Activated CD4-positive, alpha-beta T cell treated with anti-CD3 and anti-CD28 coated beads, Interleukin-2, amount 50 U/mL, for 4 hours (primary cell): ENCODE data around the gene PAXIP1.
"Not testable (repeated sequence)": the region's sequence is repeated elsewhere in the genome, so short reads cannot be mapped to it uniquely, and the experiment has no call there.

Source experiments
- DNase-seq, 2 experiments: peaks; one replicate each; pipeline ENCODE4 v3.0.0-alpha.2; 2020

The PAXIP1 gene

DNA sequence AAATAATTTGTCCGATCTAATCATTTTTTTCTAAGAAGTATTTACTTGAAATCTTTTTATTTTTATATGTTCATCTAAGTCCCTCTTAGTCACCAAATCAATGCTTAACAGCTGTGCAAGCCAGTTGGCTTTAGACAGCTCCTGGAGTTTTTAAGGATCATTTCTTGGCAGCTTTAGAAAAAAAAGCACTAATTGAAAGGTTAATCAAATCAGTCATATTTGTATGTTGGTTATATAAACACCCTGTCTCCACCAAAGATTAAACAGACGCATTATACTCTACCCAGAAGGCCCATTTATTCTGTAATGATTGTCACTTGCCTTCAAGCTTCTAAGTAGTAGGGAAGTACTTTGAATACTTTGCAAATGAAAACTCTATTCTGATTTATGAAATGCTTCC, 60.2 kb downstream of the PAXIP1 start:
- DNase-seq: no peak

- no peak for DNase-seq
Measured at GRCh38 chr7:154937837-154938236, 65.1 kb downstream of the PAXIP1 start.

DNA sequence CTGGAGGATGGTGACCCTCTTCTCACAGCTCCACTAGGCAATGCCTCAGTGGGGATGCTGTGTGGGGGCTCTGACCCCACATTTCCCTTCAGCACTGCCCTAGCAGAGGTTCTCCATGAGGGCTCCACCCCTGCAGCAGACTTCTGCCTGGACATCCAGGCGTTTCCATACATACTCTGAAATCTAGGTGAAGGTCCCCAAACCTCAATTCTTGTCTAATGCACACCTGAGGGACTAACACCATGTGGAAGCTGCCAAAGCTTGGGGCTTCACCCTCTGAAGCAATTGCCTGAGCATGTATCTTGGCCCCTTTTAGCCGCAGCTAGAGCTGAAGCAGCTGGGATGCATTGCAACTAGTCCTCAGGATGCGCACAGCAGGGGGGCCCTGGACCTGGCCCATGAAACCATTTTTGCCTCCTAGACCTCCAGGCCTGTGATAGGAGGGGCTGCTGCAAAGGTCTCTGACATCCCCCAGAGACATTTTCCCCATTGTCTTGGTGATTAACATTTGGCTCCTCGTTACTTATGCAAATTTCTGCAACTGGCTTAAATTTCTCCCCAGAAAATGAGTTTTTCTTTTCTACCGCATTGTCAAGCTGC, 68.5 kb downstream of the PAXIP1 start:
- not testable (repeated sequence) for DNase-seq

DNA sequence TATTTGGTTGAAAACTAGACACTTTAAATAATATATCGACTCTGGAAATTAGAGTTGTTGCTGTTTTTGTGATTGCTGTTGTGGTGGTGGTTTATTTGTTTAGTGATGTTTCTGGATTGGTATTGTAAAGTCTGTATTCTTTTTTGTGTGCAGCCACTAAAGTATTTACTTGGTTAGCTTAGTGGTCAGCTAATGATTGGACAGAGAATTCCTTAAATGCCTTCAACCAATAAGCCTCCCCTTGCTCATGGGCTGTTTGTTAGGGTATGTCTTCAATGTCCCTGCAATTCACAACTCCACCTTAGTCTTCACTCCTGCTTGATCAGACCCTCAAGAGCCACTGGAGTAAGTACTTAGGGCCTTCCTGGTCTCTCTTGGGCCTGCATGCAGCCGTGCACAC, 71.0 kb downstream of the PAXIP1 start:
- DNase-seq: no peak

- no peak for DNase-seq
Measured at GRCh38 chr7:154929006-154929726, 73.8 kb downstream of the PAXIP1 start.

DNA sequence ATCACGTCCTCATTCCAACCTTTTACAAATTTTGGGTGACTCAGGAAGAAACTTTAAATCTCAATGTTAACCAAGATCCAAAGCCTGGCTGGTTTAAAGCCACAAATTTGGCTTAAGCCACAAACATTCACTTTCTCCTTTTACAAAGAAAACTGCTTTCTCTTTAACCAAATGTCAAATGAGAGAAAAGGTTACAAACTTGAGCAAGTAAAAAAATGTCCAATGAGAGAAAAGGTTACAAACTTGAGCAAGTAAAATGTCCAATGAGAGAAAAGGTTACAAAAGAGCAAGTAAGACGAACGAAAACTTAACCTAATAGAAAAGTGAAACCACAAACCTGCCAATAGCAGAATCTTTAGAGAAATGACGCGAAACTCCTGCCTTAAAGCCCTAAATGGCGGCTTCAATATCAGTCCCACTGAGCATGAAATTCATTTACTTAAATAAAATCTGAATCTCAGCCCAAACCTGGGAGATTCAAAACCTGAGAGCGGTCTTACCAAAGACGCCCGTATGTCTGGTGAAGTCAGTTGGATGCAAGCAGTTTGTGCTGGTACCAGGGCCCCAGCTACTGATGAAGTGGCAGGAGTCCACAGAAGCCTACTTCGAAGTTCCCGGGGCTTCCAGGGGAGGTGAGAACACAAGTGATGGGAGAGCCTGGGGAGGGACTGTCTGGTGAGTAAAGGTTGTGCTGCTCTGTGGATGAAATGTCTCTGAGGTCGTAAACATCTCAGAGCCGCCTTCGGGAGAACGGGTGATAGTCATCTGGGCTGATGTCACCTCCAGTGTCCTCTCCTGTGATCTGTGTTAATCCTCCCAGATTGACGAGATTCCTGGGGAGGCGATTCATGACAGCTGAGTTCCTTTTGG, 74.6 kb downstream of the PAXIP1 start:
- DNase-seq: peak; percentile 9 to 16

DNA sequence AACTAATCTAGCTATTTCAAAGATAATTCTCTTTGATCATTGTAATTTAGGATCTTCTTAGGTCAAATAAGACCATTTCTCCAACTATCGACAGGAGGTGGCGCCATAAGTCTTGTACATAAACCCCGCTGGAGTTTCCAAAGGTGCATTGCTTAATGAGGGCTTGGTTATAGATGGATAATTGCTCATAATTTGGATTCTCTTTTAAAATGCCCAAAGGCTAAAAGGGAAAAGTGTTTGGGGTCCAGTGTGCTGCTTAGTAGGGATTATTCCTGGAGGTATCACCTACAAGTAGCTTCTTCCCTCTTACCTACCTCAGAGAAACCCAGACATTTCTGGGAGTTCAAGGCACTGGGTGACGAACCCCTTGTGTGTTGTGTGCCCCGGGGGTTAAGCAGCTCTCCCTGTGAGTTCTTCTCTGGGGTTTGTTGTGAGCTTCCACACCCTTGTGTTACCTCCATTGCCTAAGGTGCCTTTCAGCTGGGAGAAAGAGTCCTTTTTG, 75.2 kb downstream of the PAXIP1 start:
- DNase-seq: peak; percentile 77 to 80

DNA sequence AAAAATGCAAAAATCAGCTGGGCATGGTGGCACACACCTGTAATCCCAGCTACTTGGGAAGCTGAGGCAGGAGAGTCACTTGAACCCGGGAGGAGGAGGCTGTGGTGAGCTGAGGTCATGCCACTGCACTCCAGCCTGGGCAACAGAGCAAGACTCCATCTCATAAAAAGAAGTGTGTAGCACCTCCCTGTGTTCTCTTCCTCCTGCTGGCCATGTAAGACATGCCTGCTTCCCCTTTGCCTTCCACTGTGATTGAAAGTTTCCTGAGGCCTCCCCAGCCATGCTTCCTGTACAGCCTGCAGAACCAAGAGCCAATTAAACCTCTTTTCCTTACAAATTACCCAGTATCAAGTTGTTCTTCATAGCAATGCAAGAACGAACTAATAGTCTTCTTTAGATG, 80.5 kb downstream of the PAXIP1 start:
- not testable (repeated sequence) for DNase-seq

DNA sequence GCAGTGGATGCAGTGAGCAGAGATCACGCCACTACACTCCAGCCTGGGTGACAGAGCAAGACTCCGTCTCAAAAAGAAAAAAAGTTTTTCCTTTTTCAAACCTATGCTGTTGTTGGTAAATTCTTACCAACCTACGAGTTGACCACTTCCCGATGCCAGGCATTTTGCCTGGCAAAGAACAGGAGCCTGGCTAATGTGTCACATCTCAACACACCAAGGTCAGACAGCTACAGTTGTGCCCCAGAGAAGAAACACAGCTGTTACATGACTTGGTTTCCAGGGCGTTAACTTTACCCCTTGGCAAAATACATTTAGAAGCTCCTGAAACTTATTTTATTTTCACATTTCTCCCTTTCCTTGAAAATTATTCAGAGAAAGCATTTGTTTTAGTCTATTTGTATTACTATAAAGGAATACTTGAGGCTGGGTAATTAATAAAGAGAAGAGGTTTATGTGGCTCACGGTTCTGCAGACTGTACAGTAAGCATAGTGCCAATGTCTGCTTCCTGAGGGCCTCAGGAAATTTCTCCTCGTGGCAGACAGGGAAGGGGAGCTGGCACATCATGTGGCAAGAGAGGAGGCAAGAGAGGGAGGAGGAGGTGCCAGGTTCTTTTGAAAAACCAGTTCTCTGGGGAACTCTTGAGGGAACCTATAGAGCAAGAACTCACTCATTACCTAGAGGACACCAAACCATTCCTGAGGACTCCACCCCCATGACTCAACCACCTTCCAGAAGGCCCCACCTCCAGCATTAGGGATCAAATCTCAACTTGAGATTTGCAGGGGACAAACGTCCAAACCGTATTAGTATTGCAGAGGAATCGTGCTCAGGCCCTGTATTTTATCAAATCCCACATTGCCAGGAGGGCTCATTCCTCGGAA, 83.3 kb downstream of the PAXIP1 start:
- no peak for DNase-seq

DNA sequence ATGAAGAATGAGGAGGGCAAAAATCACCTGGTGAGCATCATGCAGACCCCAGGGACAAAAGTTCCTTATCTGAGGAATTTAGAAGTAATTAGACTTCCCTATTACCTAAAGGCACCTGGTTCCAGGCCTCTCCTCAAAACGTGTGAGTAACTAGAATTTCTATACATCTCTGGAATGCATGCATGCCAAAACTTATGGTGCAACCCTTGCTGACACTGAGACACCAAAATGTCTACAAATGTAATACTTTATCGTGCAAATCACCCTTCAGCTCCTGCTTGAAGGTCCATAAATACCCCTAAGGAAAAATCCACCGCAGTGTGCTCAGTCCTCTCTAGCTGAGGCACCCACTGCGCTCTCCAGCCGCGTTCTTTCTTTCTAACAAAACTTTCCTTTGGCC, 84.2 kb downstream of the PAXIP1 start:
- DNase-seq: no peak

GRCh38 chr7:154918266-154918665, 84.7 kb downstream of the PAXIP1 start:
- DNase-seq: no peak

GRCh38 chr7:154917808-154918160, 85.1 kb downstream of the PAXIP1 start:
- no peak for DNase-seq

- DNase-seq: no peak
Measured at GRCh38 chr7:154916856-154917807, 85.8 kb downstream of the PAXIP1 start.

GRCh38 chr7:154916381-154916780, 86.5 kb downstream of the PAXIP1 start:
- DNase-seq: no peak

DNA sequence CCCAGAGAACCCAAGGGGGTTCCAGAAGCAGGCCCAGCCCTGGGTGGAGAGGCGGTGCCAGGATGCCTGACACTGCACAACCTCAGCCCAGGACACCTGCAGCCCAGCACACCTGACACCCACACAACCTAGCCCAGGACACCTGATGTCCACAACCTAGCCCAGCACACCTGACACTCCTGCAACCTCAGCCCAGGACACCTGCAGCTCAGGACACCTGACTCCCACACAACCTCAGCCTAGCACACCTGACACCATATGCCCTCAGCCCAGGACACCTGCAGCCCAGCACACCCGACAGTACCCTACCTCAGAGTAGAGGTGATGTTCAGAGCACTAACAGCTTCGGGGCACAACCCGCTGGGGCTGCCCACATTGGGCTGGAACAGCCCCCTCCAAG, 87.3 kb downstream of the PAXIP1 start:
- no peak for DNase-seq

- DNase-seq: no peak
Measured at GRCh38 chr7:154914996-154915380, 87.9 kb downstream of the PAXIP1 start.

GRCh38 chr7:154914308-154914995, 88.5 kb downstream of the PAXIP1 start:
- DNase-seq: no peak

DNA sequence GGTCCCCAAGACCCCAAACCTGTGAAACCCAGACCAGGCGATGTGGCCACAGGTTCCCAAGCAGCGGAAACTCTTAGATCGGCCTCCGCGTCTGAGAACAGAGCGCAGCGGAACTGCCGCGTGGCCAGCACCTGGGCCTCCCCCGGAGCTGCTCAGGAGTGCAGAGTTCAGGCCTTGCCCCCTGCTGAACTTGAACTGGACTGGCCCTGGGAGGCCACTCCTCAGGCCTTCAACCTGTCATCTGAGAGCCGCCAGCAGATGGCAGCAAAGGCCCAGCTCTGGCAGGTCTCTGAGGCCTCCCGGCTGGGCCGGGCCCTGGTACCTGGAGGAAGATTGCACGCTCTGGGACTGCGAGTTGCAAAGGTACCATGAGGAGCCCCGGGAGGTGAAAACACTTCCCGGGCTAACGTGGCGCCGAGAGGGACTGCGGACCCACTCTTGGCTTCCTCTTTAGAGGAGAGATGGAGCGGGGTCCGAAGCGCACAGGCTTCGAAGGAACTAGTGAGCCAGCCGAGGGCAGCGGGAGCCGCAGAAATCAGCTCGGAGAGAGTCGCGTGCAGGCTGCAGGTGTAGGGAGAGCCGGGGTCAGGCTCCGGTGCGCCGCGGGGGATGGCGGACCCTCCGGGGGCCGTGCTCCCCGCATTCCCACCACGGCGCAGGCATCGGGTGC, 89.2 kb downstream of the PAXIP1 start:
- peak; percentile 87 to 91 for DNase-seq

- DNase-seq: no peak
Measured at GRCh38 chr7:154912871-154913637, 89.9 kb downstream of the PAXIP1 start.
